NCI-H146 treated with DMSO at 0.1 percent for 48 hours (cell line): ENCODE data around the gene P2RX2.

ENCODE experiments used
- DNase-seq: peaks from one replicate; lab custom pipeline; 2025; ENCODE audit not compliant: unreplicated experiment; lab: John Stamatoyannopoulos, UW

Gene P2RX2

GRCh38 chr12:132635076-132635955, 16.7 kb downstream of the P2RX2 start:
- no peak for DNase-seq

- DNase-seq, result no peak
Measured at GRCh38 chr12:132637811-132638210, 19.2 kb downstream of the P2RX2 start.

- DNase-seq, result no peak
Measured at GRCh38 chr12:132638541-132639408, 20.2 kb downstream of the P2RX2 start.

GRCh38 chr12:132639956-132640520, 21.5 kb downstream of the P2RX2 start:
- no peak for DNase-seq

- no peak for DNase-seq
Measured at GRCh38 chr12:132640936-132641335, 22.4 kb downstream of the P2RX2 start.

GRCh38 chr12:132641811-132642650, 23.5 kb downstream of the P2RX2 start:
- DNase-seq, result no peak

- DNase-seq, result no peak
Measured at GRCh38 chr12:132642846-132643835, 24.6 kb downstream of the P2RX2 start.

- DNase-seq, result no peak
Measured at GRCh38 chr12:132646850-132647249, 28.3 kb downstream of the P2RX2 start.

- no peak for DNase-seq
Measured at GRCh38 chr12:132647858-132648257, 29.3 kb downstream of the P2RX2 start.

- DNase-seq, result no peak
Measured at GRCh38 chr12:132648616-132649225, 30.1 kb downstream of the P2RX2 start.

GRCh38 chr12:132649226-132649945, 30.8 kb downstream of the P2RX2 start:
- DNase-seq, result no peak

- DNase-seq, result peak; percentile 86
Measured at GRCh38 chr12:132651444-132652100, 33.0 kb downstream of the P2RX2 start.

GRCh38 chr12:132653567-132654290, 35.2 kb downstream of the P2RX2 start:
- DNase-seq, result no peak

- no peak for DNase-seq
Measured at GRCh38 chr12:132657004-132657727, 38.6 kb downstream of the P2RX2 start.

- DNase-seq, result no peak
Measured at GRCh38 chr12:132658149-132658894, 39.7 kb downstream of the P2RX2 start.

GRCh38 chr12:132659146-132659545, 40.6 kb downstream of the P2RX2 start:
- DNase-seq, result no peak
